ENCODE results near the gene ATXN7. TPM values are rescaled to one million over a fixed set of nuclear protein-coding genes. Genes with fewer than 3 reads are reported as not detected.

Gene ATXN7
- total and polyA plus RNA-seq, 2 experiments from 2014 or later, result 3.0 to 14.4 TPM

- 93% methylated on average over 3 of the region's 3 CpGs for WGBS (ENCODE audit: low lambda C conversion rate, missing lambda C conversion rate)
- no peak overlapping the region for H2AFZ ChIP-seq
- H3K79me2 ChIP-seq, result peaks cover 95% of the 10 kb centered on the region
- H3K27me3 ChIP-seq, result no peaks in the 10 kb centered on the region
- no peak overlapping the region for H3K4me3 ChIP-seq
- H3K4me1 ChIP-seq (ENCODE audit: insufficient read depth), result no peaks in the 10 kb centered on the region
- no peaks in the 10 kb centered on the region for H3K9me2 ChIP-seq (replicated peaks; ENCODE audit: insufficient read depth)
- no peaks in the 10 kb centered on the region for H3K9me3 ChIP-seq (ENCODE audit: low read depth)
- no peak overlapping the region for H3K27ac ChIP-seq
- no peaks in the 10 kb centered on the region for H4K20me1 ChIP-seq (ENCODE audit: insufficient read depth, poor library complexity, severe bottlenecking)
- H3K4me2 ChIP-seq, result no peak overlapping the region
- no peak for DNase-seq (ENCODE audit: low spot score)
- H3K36me3 ChIP-seq (replicated peaks; ENCODE audit: insufficient read depth, low read depth), result no peaks in the 10 kb centered on the region
- TF ChIP-seq EZH2phosphoT487 (IDR thresholded peaks at IDR 0.05; ENCODE audit: low read depth, severe bottlenecking, unreplicated experiment), result no peak
- TF ChIP-seq CTCF (IDR thresholded peaks at IDR 0.05; ENCODE audit: poor library complexity), result no peak
- TF ChIP-seq EZH2 (IDR thresholded peaks at IDR 0.05; ENCODE audit: borderline replicate concordance), result no peak
Observed at GRCh38 chr3:63869940-63870614, 6.4 kb downstream of the ATXN7 start.

- H4K20me1 ChIP-seq (ENCODE audit: insufficient read depth, poor library complexity, severe bottlenecking), result peaks cover 5% of the 10 kb centered on the region
- H3K79me2 ChIP-seq, result peaks cover 94% of the 10 kb centered on the region
- H3K9me2 ChIP-seq (replicated peaks; ENCODE audit: insufficient read depth), result no peaks in the 10 kb centered on the region
- DNase-seq (ENCODE audit: low spot score), result no peak
- no peaks in the 10 kb centered on the region for H3K27me3 ChIP-seq
- no peaks in the 10 kb centered on the region for H3K9me3 ChIP-seq (ENCODE audit: low read depth)
- H3K27ac ChIP-seq, result no peak overlapping the region
- H3K36me3 ChIP-seq (replicated peaks; ENCODE audit: insufficient read depth, low read depth), result no peaks in the 10 kb centered on the region
- peaks cover 3% of the 10 kb centered on the region for H3K4me1 ChIP-seq (ENCODE audit: insufficient read depth)
- 65% methylated on average over 2 of the region's 2 CpGs for WGBS (ENCODE audit: low lambda C conversion rate, missing lambda C conversion rate)
- H3K4me2 ChIP-seq, result no peak overlapping the region
- TF ChIP-seq EZH2 (IDR thresholded peaks at IDR 0.05; ENCODE audit: borderline replicate concordance) (no peak), CTCF (IDR thresholded peaks at IDR 0.05; ENCODE audit: poor library complexity) (no peak), EZH2phosphoT487 (IDR thresholded peaks at IDR 0.05; ENCODE audit: low read depth, severe bottlenecking, unreplicated experiment) (no peak)
- no peak overlapping the region for H2AFZ ChIP-seq
- no peak overlapping the region for H3K4me3 ChIP-seq
Observed at GRCh38 chr3:63870615-63871005, 6.9 kb downstream of the ATXN7 start.

GRCh38 chr3:63872135-63872924 is 8.7 kb downstream of the ATXN7 start:
- Histone ChIP-seq H3K9me3 (ENCODE audit: low read depth) (no peaks in the 10 kb centered on the region), H3K36me3 (replicated peaks; ENCODE audit: insufficient read depth, low read depth) (no peaks in the 10 kb centered on the region), H3K9me2 (replicated peaks; ENCODE audit: insufficient read depth) (no peaks in the 10 kb centered on the region), H3K4me2 (no peak overlapping the region), H4K20me1 (ENCODE audit: insufficient read depth, poor library complexity, severe bottlenecking) (peaks cover 15% of the 10 kb centered on the region), H3K4me3 (no peak overlapping the region), H3K27ac (no peak overlapping the region), H2AFZ (no peak overlapping the region), H3K27me3 (no peaks in the 10 kb centered on the region), H3K79me2 (peaks cover 94% of the 10 kb centered on the region), H3K4me1 (ENCODE audit: insufficient read depth) (peaks cover 14% of the 10 kb centered on the region)
- no peak for DNase-seq (ENCODE audit: low spot score)
- TF ChIP-seq EZH2 (IDR thresholded peaks at IDR 0.05; ENCODE audit: borderline replicate concordance), result no peak
- no peak for TF ChIP-seq EZH2phosphoT487 (IDR thresholded peaks at IDR 0.05; ENCODE audit: low read depth, severe bottlenecking, unreplicated experiment)
- no peak for TF ChIP-seq CTCF (IDR thresholded peaks at IDR 0.05; ENCODE audit: poor library complexity)
- WGBS (ENCODE audit: low lambda C conversion rate, missing lambda C conversion rate), result 85% methylated on average over 2 of the region's 2 CpGs

Data from hepatocyte (in vitro differentiated cells).